IPS-15b (cell line): ENCODE measurements around the gene RGPD5.
"Not testable (repeated sequence)": the region's sequence is repeated elsewhere in the genome, so short reads cannot be mapped to it uniquely, and the experiment has no call there.

ENCODE experiments used
- H3K27me3 ChIP-seq: one replicate; pipeline ENCODE4 v1.6.1; 2013; ENCODE audit warnings: low read length; ENCODE audit not compliant: control insufficient read depth, insufficient read depth
- H3K36me3 ChIP-seq: one replicate; pipeline ENCODE4 v1.6.1; 2013; ENCODE audit warnings: low read length; ENCODE audit not compliant: control insufficient read depth, insufficient read depth
- H3K4me1 ChIP-seq: one replicate; pipeline ENCODE4 v1.6.1; 2013; ENCODE audit warnings: mild to moderate bottlenecking, low read length; ENCODE audit not compliant: control insufficient read depth, insufficient read depth
- H3K4me3 ChIP-seq: one replicate; pipeline ENCODE4 v1.5.1; 2013; ENCODE audit warnings: low read depth, low read length
- H3K9ac ChIP-seq: one replicate; pipeline ENCODE4 v1.6.1; 2013; ENCODE audit warnings: low read depth, mild to moderate bottlenecking, low read length
- H3K9me3 ChIP-seq: one replicate; pipeline ENCODE4 v1.6.1; 2013; ENCODE audit warnings: mild to moderate bottlenecking, low read length; ENCODE audit not compliant: control insufficient read depth, insufficient read depth

RGPD5 gene

GRCh38 chr2:109782446-109782993 lies 11.6 kb upstream of the RGPD5 start:
- not testable (repeated sequence) for H3K4me3 ChIP-seq, H3K36me3 ChIP-seq, H3K4me1 ChIP-seq, H3K9ac ChIP-seq, H3K27me3 ChIP-seq, H3K9me3 ChIP-seq

- H3K36me3 ChIP-seq, H3K9ac ChIP-seq: not testable (repeated sequence)
Measured at GRCh38 chr2:109791530-109792279, 2.4 kb upstream of the RGPD5 start.

GRCh38 chr2:109792659-109793058 lies 1.4 kb upstream of the RGPD5 start:
- not testable (repeated sequence) for H3K27me3 ChIP-seq, H3K4me1 ChIP-seq, H3K4me3 ChIP-seq, H3K9me3 ChIP-seq, H3K36me3 ChIP-seq, H3K9ac ChIP-seq

More at GRCh38 chr2:109791530-109792279, 2.4 kb upstream of the RGPD5 start:
- H3K9me3 ChIP-seq, H3K4me3 ChIP-seq, H3K27me3 ChIP-seq, H3K4me1 ChIP-seq: not testable (repeated sequence)

GRCh38 chr2:109871129-109871751 lies 77.1 kb downstream of the RGPD5 start:
- not testable (repeated sequence) for H3K9ac ChIP-seq, H3K27me3 ChIP-seq, H3K9me3 ChIP-seq, H3K4me1 ChIP-seq, H3K36me3 ChIP-seq, H3K4me3 ChIP-seq

- not testable (repeated sequence) for H3K4me3 ChIP-seq, H3K36me3 ChIP-seq, H3K9me3 ChIP-seq, H3K9ac ChIP-seq, H3K27me3 ChIP-seq, H3K4me1 ChIP-seq
Measured at GRCh38 chr2:109876625-109877024, 82.5 kb downstream of the RGPD5 start.

- H3K4me3 ChIP-seq, H3K27me3 ChIP-seq: not testable (repeated sequence)
Measured at GRCh38 chr2:109882112-109882511, 88.0 kb downstream of the RGPD5 start.

GRCh38 chr2:109888414-109888813 lies 94.3 kb downstream of the RGPD5 start:
- not testable (repeated sequence) for H3K27me3 ChIP-seq, H3K4me1 ChIP-seq, H3K36me3 ChIP-seq, H3K4me3 ChIP-seq, H3K9ac ChIP-seq, H3K9me3 ChIP-seq

More at GRCh38 chr2:109882112-109882511, 88.0 kb downstream of the RGPD5 start:
- H3K36me3 ChIP-seq, H3K4me1 ChIP-seq, H3K9ac ChIP-seq, H3K9me3 ChIP-seq: not testable (repeated sequence)

- H3K9ac ChIP-seq, H3K9me3 ChIP-seq, H3K4me1 ChIP-seq, H3K27me3 ChIP-seq, H3K4me3 ChIP-seq, H3K36me3 ChIP-seq: not testable (repeated sequence)
Measured at GRCh38 chr2:109889909-109890308, 95.8 kb downstream of the RGPD5 start.

GRCh38 chr2:109891024-109891423 lies 96.9 kb downstream of the RGPD5 start:
- H3K4me1 ChIP-seq, H3K9ac ChIP-seq, H3K9me3 ChIP-seq, H3K4me3 ChIP-seq, H3K36me3 ChIP-seq, H3K27me3 ChIP-seq: not testable (repeated sequence)

- H3K4me1 ChIP-seq, H3K4me3 ChIP-seq, H3K9ac ChIP-seq, H3K36me3 ChIP-seq, H3K9me3 ChIP-seq, H3K27me3 ChIP-seq: not testable (repeated sequence)
Measured at GRCh38 chr2:109893736-109894135, 99.6 kb downstream of the RGPD5 start.

- H3K9ac ChIP-seq, H3K27me3 ChIP-seq, H3K9me3 ChIP-seq, H3K4me1 ChIP-seq, H3K4me3 ChIP-seq, H3K36me3 ChIP-seq: not testable (repeated sequence)
Measured at GRCh38 chr2:109894141-109894540, 100.0 kb downstream of the RGPD5 start.

GRCh38 chr2:109895090-109895869 lies 101.2 kb downstream of the RGPD5 start:
- not testable (repeated sequence) for H3K36me3 ChIP-seq, H3K4me3 ChIP-seq

More at GRCh38 chr2:109895090-109895869, 101.2 kb downstream of the RGPD5 start:
- H3K9ac ChIP-seq, H3K9me3 ChIP-seq, H3K27me3 ChIP-seq, H3K4me1 ChIP-seq: not testable (repeated sequence)
